Right forelimb (tissue), 1 donor: Measurements from ENCODE around the gene KIF26B.

Experiments used
- DNase-seq: peaks from one replicate; pipeline ENCODE4 v3.0.0-alpha.2; 2018

The KIF26B gene

GRCh38 chr1:245578771-245579170 is 424.0 kb downstream of the KIF26B start:
- peak; percentile 35 for DNase-seq

DNA sequence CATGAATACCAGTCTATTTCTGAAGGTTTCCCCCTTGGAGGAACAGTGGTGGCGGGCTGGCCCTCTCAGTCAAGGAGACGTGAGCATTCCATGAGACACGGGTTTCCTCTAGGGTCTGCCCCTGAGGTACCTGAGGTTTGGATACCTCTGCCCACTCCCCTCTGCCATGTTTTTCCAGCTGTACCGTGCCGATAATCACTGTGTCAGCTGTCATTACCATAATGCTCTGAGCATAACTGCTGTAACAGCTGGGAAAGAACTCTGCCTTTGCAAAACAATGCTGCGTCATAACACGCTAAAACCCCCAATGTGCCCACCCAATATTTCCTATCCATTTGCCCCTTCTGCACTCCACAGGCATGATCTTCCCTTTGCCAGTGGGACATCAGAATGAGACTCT is 425.1 kb downstream of the KIF26B start:
- no peak for DNase-seq

GRCh38 chr1:245580651-245581050 is 425.9 kb downstream of the KIF26B start:
- peak; percentile 7 for DNase-seq

DNA sequence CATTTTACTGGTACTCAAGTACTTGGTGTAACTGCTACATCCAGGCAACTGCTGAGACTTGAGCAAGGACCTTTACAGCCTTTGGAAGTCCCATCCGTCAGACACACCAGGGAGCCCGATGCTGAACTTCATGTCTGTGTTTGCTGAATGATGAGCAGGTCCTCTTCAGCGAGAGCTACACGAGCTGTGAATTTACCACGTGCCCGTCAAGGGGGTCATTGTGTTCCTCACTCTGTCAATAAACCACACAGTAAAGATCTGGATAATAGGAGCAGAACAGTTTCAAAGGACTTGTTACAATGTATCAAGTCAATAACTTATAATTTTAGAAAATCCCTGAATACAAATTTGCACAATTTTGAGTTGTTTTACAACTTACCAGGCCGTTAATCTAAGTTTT is 427.2 kb downstream of the KIF26B start:
- DNase-seq = peak; percentile 10

DNA sequence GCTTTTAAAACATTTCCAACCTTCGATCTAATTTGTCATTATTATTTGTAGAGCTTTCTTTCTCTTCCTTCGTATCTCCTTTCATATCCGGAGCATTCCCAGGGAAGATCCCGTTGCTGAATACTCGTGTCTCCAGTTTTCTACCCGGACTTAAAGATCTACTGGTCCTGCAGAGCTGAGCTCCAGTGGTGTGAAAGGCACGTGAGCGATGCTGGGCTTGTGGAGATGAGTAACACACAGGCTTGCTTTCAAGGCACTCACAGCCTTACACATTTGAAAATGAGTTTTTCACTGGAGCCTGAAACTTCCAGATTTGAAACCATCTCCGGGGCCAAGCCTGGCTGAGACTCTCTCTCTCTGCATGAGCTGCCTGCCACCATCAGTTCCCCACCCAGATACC is 428.3 kb downstream of the KIF26B start:
- peak; percentile 30 for DNase-seq

- peak; percentile 37 for DNase-seq
Measured at GRCh38 chr1:245583575-245584330, 429.0 kb downstream of the KIF26B start.

DNA sequence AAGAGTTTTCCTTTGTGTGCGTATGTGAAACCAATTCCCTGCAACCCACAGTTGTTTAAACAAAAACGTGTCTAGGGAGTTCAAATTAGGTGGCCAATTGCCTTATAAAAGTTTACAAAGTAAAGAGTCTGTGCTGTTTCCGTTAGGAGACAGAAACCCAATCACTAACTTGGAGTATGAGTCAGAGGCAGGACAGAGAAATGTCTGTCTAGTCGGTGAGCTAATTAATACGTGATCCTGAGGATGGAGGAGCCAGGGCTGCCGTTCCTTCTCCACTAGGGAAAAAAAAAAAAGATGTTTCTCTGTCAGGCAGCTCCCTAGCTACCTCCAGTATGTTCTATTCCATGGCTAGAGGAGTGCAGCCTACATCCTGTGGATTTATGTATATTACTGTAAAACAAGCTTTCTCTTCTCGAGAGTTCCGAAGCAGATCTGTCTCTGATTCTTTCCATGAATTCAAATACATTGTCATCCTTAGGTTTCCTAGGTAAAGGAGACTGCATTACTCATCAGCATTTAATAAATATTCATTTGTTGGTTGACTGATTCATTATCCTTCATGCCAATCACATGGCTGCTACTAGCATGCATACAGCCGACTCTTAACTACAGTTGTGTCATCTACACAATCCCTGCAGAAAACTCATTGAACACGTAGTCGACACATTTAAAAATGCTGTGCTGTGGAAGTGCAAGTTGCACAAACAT is 430.6 kb downstream of the KIF26B start:
- peak; percentile 12 for DNase-seq

- no peak for DNase-seq
Measured at GRCh38 chr1:245587435-245588115, 432.8 kb downstream of the KIF26B start.

DNA sequence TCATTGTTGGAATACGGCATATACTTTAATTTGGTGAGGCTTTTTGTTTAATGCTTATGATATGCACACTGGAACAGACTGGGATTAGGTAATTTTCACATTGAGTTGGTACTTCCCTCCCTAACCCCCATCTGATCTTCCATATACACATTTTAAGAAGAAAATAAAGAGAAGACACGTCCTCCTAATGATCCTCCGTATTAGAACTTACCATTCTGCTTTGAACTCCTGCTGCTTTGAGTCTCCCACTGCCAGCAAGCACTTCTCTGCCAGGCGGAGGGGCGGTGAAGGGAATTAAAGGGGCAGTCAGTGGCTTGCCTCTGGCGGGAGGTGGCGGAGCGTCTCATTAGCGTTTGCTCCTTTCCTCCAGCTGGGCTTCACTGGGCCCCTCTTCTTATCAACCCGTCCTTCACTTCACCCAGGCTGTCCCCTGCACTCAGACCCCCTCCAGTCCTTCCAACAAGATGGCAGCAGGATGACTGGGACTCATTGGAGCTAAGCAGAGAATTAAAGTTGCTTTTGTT is 433.4 kb downstream of the KIF26B start:
- DNase-seq = no peak

DNA sequence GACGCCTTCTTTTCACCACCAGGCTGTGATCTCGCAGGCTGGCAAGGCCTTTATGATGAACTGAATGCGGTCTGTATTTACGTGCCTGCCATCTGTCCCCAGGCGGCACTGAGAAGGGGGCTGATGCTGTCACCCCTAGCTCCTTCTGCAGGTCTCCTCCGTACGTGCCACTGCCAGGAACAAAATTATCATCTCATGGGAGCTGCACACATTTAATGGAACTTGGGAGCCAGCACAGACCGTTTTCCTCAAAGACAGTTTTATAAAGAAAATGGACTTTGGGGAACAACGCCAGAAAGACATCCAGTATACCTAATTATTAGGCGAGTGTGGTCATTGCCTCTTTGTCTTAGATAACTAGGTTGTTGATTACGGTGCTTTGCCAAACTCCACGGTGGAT is 434.5 kb downstream of the KIF26B start:
- no peak for DNase-seq

DNA sequence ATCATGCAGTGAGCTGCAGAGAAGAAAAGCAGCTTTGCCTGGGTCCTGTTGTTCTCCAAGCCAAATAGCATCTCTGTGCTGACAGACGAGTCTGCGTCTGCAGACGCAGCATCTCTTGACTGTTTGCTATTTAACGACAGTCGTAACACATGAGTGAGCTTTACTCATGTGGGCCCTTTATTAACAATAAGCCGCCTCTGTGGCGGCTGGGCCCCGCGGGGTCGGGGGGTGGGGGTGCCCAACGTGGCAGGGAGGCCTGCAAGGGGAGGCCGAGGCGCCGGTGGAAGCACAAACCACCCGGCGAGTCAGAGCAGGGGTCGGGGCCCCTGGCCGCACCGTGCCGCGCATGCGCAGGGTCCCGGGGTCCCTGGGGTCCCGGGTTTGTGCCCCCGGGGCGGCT is 435.1 kb downstream of the KIF26B start:
- DNase-seq = no peak

DNA sequence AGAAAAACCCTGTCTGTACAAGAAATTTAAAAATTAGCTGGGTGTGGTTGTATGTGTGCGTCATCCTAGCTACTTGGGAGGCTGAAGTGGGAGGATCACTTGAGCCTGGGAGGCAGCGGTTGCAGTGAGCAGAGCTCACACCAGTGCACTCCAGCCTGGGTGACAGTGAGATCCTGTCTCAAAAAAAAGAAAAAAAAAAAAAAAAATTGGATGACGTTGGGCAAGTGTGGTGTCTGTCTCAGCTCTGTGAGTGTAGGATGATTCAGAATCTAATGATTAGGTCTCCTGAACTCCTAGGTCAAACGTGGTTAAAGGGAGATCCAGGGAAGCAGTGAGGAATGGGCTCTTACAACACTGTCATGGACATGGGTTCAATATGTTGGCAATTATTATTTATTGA is 435.9 kb downstream of the KIF26B start:
- DNase-seq = no peak

- no peak for DNase-seq
Measured at GRCh38 chr1:245591346-245592188, 436.8 kb downstream of the KIF26B start.

GRCh38 chr1:245592189-245592460 is 437.3 kb downstream of the KIF26B start:
- no peak for DNase-seq

DNA sequence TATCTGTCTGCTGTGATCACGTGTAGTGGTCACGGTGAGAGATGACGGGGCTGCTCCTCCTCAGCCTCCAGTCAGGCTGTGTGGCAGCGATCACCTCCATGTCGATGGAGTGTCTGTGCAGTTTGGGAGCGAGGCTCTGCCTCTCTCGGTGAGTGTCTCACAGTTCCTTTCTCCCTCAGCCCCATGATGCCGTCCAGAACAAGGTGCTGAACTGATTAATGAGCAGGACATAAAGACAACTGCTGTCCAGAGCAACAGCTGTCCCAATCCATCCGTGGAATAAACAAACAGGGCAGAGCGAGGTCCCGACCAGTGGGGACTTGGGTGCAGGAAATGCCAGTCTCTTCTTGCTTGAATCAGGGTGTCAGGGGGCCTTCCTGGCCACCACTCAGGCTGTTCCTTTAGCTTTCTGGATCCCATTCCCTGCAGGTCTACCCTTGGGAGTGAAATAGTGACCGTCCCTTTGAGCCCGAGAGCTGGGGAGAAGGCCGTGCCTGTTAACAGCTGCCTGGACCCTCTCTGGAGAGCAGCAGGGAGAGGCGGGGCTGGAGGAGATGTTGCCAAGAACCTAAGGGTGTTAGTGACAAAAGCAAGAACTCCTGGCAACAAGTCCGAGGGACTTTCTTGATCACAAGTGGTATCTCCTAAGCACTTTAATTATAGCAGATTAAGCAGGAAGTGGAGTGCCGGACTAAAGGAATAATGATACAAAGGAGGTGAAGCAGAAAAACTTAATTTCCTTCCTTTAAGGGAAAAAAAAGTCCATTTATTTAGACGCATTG is 443.9 kb downstream of the KIF26B start:
- no peak for DNase-seq

DNA sequence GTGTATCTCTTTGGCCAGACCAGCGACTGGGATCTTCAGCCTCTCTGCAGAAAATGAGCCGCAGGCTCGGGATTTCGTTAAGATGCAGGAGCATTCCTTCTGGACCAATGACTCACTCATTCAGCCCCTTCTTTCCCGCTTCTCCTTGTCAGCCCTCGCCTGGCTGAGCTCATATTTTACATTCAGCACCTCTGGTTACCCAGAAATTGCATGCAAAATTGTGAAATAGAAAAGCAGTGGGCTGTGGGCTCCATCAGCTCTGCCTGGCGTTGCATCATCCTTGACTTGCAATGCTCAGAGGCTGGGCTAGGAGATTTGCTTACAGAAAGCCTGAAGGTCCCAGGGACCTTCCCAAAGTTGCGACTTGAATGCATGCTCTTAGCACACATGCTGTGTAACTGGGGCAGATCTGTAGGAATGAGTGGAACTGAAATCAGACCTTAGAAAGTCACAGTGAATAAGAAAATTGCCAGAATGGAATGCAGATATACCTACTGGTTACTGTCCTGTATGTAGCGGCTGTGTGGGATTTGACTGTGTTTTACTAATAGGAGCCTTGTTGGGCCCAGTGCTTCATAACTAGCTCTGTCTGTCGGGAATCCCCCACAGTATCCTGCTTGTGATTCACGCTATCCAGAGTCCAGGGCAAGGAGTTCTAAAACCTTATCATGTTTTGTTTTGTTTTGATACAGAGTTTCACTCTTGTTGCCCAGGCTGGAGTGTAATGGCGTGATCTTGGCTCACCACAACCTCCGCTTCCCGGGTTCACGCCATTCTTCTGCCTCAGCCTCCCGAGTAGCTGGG is 444.8 kb downstream of the KIF26B start:
- DNase-seq = no peak

DNA sequence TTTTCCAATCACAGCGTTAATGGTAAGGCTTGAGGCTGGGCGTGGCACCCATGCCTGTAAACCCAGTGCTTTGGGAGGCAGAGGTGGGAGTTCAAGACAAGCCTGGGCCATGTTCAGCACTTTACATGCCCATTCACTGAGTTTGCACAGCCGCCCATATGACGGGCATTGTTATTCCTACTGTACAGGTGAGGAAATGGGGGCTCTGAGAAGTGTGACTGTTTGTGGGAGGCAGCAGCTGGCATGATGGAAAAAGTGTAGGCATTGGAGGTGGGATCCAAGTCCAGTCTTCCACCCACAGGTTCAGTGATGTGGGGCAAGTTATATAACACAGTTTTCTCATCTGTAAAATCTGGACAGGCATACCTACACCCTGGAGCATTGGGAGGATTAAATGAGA is 445.9 kb downstream of the KIF26B start:
- no peak for DNase-seq

DNA sequence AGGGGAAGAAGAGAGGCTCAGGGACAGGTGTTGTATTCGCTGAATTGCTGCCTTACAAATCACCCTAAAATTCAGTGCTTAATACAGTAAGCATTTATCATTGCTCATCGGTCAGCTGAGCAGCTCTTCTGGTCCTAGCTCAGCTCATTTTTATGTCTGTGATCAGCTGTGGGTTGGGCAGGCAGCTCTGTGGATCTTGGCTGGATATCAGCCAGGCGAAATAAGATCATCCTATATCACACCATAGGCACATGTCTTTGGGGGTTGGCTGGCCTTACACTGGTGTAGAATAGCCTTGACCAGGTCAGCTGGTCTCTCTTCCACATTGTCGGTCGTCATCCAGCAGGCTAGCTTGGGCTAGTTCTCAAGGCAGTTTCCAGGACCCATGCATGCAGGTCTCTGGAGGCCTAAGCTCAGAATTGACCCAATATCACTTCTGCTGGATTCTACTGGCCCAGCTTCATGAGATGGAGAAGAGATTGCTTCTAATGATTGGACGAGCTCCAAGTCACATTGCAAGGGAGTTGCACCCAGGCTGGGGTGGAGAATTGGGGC is 448.6 kb downstream of the KIF26B start:
- no peak for DNase-seq

DNA sequence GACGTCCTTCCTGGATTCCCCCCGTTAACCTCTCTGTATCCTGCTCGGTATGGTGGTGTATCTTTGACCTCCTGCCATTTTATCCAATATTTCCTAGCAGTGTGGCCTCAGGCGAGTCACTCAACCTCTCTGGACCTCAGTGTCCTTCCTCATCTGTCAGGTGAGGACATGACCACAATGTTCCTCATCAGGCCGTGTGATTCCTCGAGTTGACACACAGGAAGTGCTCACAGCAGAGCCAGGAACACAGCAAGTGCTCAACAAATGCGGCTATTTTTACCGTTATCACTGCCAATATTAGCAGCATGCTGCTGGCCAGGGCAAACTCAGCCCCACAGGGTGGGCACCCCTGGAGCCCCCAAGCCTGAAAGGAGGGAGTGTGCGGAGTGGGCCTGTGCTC is 450.2 kb downstream of the KIF26B start:
- DNase-seq = no peak

- no peak for DNase-seq
Measured at GRCh38 chr1:245605480-245606156, 450.8 kb downstream of the KIF26B start.
